Head of caudate nucleus (tissue), 42 donors: ENCODE measurements around the gene ADAMTS3.

Experiments used
- DNase-seq, 42 donors: peaks; one replicate each; pipeline versions ENCODE4 v3.0.0 to v3.0.0-alpha.2; 2020 to 2021; ENCODE audit warnings: mixed read lengths in 7 of 42
- intact Hi-C: fragments of 100-400 bp; cut with DNase I; formaldehyde crosslinking; loops from one replicate; pipeline ENCODE4 v1.15.0; 2022

Gene ADAMTS3

DNA sequence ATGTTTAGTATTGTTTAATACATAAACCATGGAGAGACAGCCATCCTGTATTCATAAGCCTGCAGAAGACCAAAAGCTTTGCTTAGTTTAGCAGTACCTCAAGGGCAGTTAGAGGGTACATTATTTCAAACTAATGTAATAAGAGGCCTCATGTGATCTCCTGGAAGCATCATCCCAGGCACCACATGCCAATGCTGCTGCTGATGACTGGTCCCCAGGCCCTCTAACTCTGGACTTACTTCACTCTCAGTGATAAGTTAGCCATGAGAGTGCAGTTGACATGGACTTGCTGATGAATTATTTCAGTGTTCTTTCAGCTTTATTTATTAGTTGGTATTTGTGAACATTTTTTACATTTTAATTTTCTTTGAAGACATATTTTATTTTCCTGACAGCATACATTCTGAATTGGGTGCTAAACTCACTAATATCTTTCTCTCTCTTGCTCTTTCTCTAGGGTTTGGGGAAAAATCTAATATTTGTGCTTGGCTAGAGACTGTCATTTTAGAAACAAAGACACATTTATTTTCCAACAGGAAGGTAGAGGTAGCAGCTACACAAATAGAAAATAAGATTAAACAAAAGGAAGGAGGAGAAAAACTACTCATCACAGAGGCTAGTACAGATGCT lies 329.4 kb downstream of the ADAMTS3 start:
- no peak for DNase-seq

More for the DNA sequence above, 329.4 kb downstream of the ADAMTS3 start:
- intact Hi-C loops, result no loop called here
